Activated T-helper 1 cell treated with anti-CD3 and anti-CD28 coated beads, Interleukin-12 subunit alpha, Interleukin-12 subunit beta, Interleukin-2, Interleukin-4 antibody, amounts not matched to agents 30 ng/mL and 10 ng/mL and 1 ng/mL, durations not matched to agents 14 hours and 24 hours and 36 hours (primary cell): ENCODE results near the gene PCDHGB4. TPM values are rescaled to one million over a fixed set of nuclear protein-coding genes. Genes with fewer than 3 reads are reported as not detected.
A peak's percentile ranks its signal among the peaks of the same experiment; 100 is the strongest.

Source experiments
- DNase-seq: peaks from one replicate; pipeline ENCODE4 v3.0.0; 2021; ENCODE audit warnings: low spot score
- H3K27ac Mint-ChIP-seq: one replicate; pipeline ENCODE4 v1.8.0; 2021; ENCODE audit warnings: mild to moderate bottlenecking, mixed read lengths
- H3K27me3 Mint-ChIP-seq: one replicate; pipeline ENCODE4 v1.8.0; 2022; ENCODE audit warnings: mild to moderate bottlenecking, moderate library complexity, mixed read lengths; ENCODE audit not compliant: insufficient read depth
- H3K36me3 Mint-ChIP-seq: one replicate; pipeline ENCODE4 v1.8.0; 2021; ENCODE audit warnings: low read depth, mixed read lengths
- H3K4me1 Mint-ChIP-seq: one replicate; pipeline ENCODE4 v1.8.0; 2021; ENCODE audit warnings: low read depth, mixed read lengths
- H3K4me3 Mint-ChIP-seq: one replicate; pipeline ENCODE4 v1.8.0; 2021; ENCODE audit warnings: mild to moderate bottlenecking, moderate library complexity, mixed read lengths
- H3K9me3 Mint-ChIP-seq: one replicate; pipeline ENCODE4 v1.8.0; 2021; ENCODE audit warnings: mixed read lengths
- intact Hi-C: fragments of 100-400 bp; cut with micrococcal nuclease; formaldehyde crosslinking; loops from one replicate; pipeline ENCODE4 v1.15.1; 2024
- total RNA-seq: library from RNA; stranded (reverse); gene quantifications from 2 replicates; pipeline ENCODE4 v1.2.3, GENCODE V29; 2022

PCDHGB4 gene
- total RNA-seq, 1 donor from 2014 or later, result 0.18 TPM

- intact Hi-C loops, result loop anchor here (5.0 to 10.0 kb wide), 2 partner anchors 111 to 167 kb away; partner anchors contain the start of gene PCDHB15
- Mint-ChIP-seq H3K36me3 (peaks cover 2% of the 10 kb centered on the region), H3K4me1 (peaks cover 6% of the 10 kb centered on the region), H3K4me3 (no peak overlapping the region), H3K27me3 (peaks cover 2% of the 10 kb centered on the region), H3K27ac (no peak overlapping the region), H3K9me3 (peaks cover 26% of the 10 kb centered on the region)
- DNase-seq, result no peak
These were observed 31.9 kb upstream of the PCDHGB4 start for GRCh38 chr5:141355641-141356040.

DNA sequence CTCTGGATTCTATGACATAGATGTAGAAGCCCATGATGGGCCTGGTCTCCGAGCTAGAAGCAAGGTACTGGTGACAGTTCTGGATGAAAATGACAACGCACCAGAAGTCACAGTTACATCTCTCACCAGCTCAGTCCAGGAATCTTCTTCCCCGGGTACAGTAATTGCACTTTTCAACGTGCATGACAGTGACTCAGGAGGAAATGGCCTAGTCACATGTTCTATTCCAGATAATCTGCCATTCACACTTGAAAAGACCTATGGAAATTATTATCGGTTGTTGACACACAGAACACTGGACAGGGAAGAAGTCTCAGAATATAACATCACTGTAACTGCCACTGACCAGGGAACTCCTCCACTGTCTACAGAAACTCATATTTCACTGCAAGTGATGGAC is 31.4 kb upstream of the PCDHGB4 start:
- H3K27me3 Mint-ChIP-seq, result peaks cover 7% of the 10 kb centered on the region
- H3K4me1 Mint-ChIP-seq, result peaks cover 6% of the 10 kb centered on the region
- no peak for DNase-seq
- no peak overlapping the region for H3K4me3 Mint-ChIP-seq
- H3K27ac Mint-ChIP-seq, result no peak overlapping the region
- intact Hi-C loops, result loop anchor here (5.0 to 10.0 kb wide), 2 partner anchors 111 to 166 kb away; partner anchors contain the start of gene PCDHB15
- peaks cover 26% of the 10 kb centered on the region for H3K9me3 Mint-ChIP-seq
- H3K36me3 Mint-ChIP-seq, result peaks cover 2% of the 10 kb centered on the region

DNA sequence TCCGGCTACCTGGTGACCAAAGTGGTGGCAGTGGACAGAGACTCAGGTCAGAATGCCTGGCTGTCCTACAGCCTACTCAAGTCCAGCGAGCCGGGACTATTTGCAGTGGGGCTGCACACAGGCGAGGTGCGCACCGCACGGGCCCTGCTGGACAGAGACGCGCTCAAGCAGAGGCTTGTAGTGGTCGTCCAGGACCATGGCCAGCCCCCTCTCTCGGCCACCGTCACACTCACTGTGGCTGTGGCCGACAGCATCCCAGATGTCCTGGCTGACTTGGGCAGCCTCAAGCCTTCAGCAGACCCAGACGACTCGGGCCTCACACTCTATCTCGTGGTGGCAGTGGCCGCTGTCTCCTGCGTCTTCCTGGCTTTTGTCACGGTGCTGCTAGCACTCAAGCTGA is 30.5 kb upstream of the PCDHGB4 start:
- H3K9me3 Mint-ChIP-seq, result peaks cover 29% of the 10 kb centered on the region
- no peak for DNase-seq
- H3K27ac Mint-ChIP-seq, result no peak overlapping the region
- peaks cover 6% of the 10 kb centered on the region for H3K4me1 Mint-ChIP-seq
- H3K4me3 Mint-ChIP-seq, result no peak overlapping the region
- H3K36me3 Mint-ChIP-seq, result peaks cover 2% of the 10 kb centered on the region
- H3K27me3 Mint-ChIP-seq, result peaks cover 10% of the 10 kb centered on the region
- intact Hi-C loops, result loop anchor here (5.0 to 10.0 kb wide), 2 partner anchors 112 to 165 kb away; partner anchors contain the start of gene PCDHB15

DNA sequence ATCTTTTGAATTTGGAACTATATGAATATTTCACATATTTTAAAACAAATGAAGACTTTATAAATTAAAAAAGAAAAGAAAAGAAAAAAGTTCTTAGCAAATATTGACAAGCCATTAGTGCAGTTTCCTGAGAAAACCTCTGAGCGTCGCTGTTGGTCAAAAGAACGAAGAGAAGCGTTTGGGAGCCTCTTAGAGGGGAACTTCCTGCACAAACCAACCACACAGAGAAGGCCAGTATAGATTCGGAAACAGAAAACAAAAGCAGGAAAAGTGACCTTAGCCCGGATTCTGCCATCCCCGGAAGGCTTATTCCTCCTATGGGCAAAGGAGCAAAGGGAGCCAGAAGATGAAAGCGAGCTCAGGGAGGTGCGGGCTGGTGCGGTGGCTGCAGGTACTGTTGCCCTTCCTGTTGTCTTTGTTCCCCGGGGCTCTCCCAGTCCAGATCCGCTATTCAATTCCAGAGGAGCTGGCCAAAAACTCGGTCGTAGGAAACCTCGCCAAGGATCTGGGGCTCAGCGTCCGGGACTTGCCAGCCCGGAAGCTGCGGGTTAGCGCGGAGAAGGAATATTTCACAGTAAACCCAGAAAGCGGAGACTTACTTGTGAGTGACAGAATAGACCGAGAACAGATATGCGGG is 27.6 kb upstream of the PCDHGB4 start, which contains the start of gene PCDHGB2:
Gene PCDHGB2, plus strand, starts transcription at position 205 of the 637 bp plus-strand sequence. Its CDS starts 142 bp downstream, at position 347.
- intact Hi-C loops, result loop anchor here (1.0 to 10.0 kb wide), 5 partner anchors 37 to 204 kb away; partner anchors contain the start of genes PCDHB15, PCDHGA11 and PCDHGB5
- H3K4me1 Mint-ChIP-seq, result peaks cover 6% of the 10 kb centered on the region
- H3K27me3 Mint-ChIP-seq, result peaks cover 19% of the 10 kb centered on the region
- peak within 1 kb of the TSS; percentile 85 for H3K4me3 Mint-ChIP-seq
- DNase-seq, result no peak
- peaks cover 43% of the 10 kb centered on the region for H3K9me3 Mint-ChIP-seq
- peaks cover 5% of the 10 kb centered on the region for H3K36me3 Mint-ChIP-seq
- peak within 1 kb of the TSS; percentile 68 for H3K27ac Mint-ChIP-seq

- Mint-ChIP-seq H3K4me1 (peaks cover 6% of the 10 kb centered on the region), H3K4me3 (no peak overlapping the region), H3K36me3 (peaks cover 10% of the 10 kb centered on the region), H3K9me3 (peaks cover 51% of the 10 kb centered on the region), H3K27me3 (peaks cover 24% of the 10 kb centered on the region), H3K27ac (no peak overlapping the region)
- DNase-seq, result no peak
- intact Hi-C loops, result loop anchor here (5.0 kb wide), 2 partner anchors 37 to 62 kb away; partner anchors contain the start of genes PCDHGA11 and PCDHGB5
These were observed 26.8 kb upstream of the PCDHGB4 start for GRCh38 chr5:141360685-141361084.

GRCh38 chr5:141362719-141363118 is 24.8 kb upstream of the PCDHGB4 start:
- peaks cover 12% of the 10 kb centered on the region for H3K36me3 Mint-ChIP-seq
- intact Hi-C loops, result loop anchor here (5.0 kb wide), 2 partner anchors 35 to 60 kb away; partner anchors contain the start of genes PCDHGA11 and PCDHGB5

GRCh38 chr5:141363952-141364660 is 23.4 kb upstream of the PCDHGB4 start, which contains the start of gene PCDHGA5:
TSS of gene PCDHGA5 (plus strand) at chr5:141364162. CDS start at chr5:141364331, 169 bp downstream.
- H3K4me1 Mint-ChIP-seq, result peaks cover 6% of the 10 kb centered on the region
- no peak for DNase-seq
- peaks cover 12% of the 10 kb centered on the region for H3K36me3 Mint-ChIP-seq
- peak within 1 kb of the TSS; percentile 5 for H3K27ac Mint-ChIP-seq
- peaks cover 27% of the 10 kb centered on the region for H3K27me3 Mint-ChIP-seq
- peaks cover 56% of the 10 kb centered on the region for H3K9me3 Mint-ChIP-seq
- intact Hi-C loops, result loop anchor here (5.0 kb wide), 2 partner anchors 33 to 58 kb away; partner anchors contain the start of genes PCDHGA11 and PCDHGB5
- H3K4me3 Mint-ChIP-seq, result no peak within 1 kb of the TSS

More at GRCh38 chr5:141362719-141363118, 24.8 kb upstream of the PCDHGB4 start:
- H3K27ac Mint-ChIP-seq, result no peak overlapping the region
- H3K9me3 Mint-ChIP-seq, result peaks cover 56% of the 10 kb centered on the region
- no peak for DNase-seq
- H3K4me3 Mint-ChIP-seq, result no peak overlapping the region
- H3K4me1 Mint-ChIP-seq, result peaks cover 6% of the 10 kb centered on the region
- H3K27me3 Mint-ChIP-seq, result peaks cover 27% of the 10 kb centered on the region

- Mint-ChIP-seq H3K27me3 (peaks cover 27% of the 10 kb centered on the region), H3K36me3 (peaks cover 10% of the 10 kb centered on the region), H3K4me1 (no peaks in the 10 kb centered on the region), H3K27ac (no peak overlapping the region), H3K9me3 (peaks cover 51% of the 10 kb centered on the region), H3K4me3 (no peak overlapping the region)
- no peak for DNase-seq
- intact Hi-C loops, result no loop called here
These were observed 21.2 kb upstream of the PCDHGB4 start for GRCh38 chr5:141366016-141366896.

DNA sequence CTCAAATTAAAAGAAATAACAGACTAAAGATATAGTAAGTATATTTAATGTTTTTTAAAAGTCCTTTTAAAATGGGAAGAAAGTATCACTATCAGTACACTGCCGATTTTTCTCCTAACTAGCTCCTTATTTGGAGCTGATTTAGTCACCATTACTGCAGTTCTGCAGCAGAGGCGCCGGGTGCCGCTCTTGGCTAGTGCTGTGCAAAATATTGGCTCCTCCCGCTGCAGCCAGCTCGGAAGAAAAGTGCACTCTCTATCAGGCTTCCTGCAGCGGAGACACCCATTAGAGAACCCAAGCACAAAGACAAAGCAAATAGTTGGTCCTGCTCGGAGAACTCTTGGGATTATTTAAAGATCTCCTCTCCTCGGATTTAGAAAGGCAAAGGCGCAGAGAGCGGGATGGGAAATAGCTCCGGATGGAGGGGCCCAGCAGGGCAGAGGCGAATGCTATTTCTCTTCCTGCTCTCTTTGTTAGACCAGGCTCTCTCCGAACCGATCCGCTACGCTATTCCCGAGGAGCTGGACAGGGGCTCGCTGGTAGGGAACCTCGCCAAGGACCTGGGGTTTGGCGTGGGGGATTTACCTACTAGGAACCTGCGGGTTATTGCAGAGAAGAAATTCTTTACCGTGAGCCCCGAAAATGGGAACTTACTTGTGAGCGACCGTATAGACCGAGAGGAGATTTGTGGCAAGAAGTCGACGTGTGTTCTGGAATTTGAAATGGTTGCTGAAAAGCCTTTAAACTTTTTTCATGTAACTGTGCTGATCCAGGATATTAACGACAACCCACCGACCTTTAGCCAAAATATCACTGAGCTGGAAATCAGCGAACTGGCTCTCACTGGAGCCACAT is 17.3 kb upstream of the PCDHGB4 start, which contains the start of gene PCDHGB3:
Gene PCDHGB3, plus strand, starts transcription at position 249 of the 855 bp plus-strand sequence. Its CDS starts 153 bp downstream, at position 402.
- Mint-ChIP-seq H3K9me3 (peaks cover 35% of the 10 kb centered on the region), H3K36me3 (peaks cover 6% of the 10 kb centered on the region), H3K27me3 (peaks cover 24% of the 10 kb centered on the region), H3K27ac (peak within 1 kb of the TSS; percentile 55), H3K4me3 (peak within 1 kb of the TSS; percentile 74), H3K4me1 (no peaks in the 10 kb centered on the region)
- DNase-seq, result no peak
- intact Hi-C loops, result loop anchor here (5.0 kb wide), 1 partner anchor 42 kb away; the partner anchor contains the start of gene PCDHGA10

GRCh38 chr5:141371572-141372475 is 15.7 kb upstream of the PCDHGB4 start:
- Mint-ChIP-seq H3K4me1 (no peaks in the 10 kb centered on the region), H3K27me3 (peaks cover 18% of the 10 kb centered on the region), H3K4me3 (no peak overlapping the region), H3K27ac (no peak overlapping the region), H3K36me3 (no peaks in the 10 kb centered on the region), H3K9me3 (peaks cover 31% of the 10 kb centered on the region)
- no peak for DNase-seq
- intact Hi-C loops, result loop anchor here (5.0 kb wide), 1 partner anchor 40 kb away; the partner anchor contains the start of gene PCDHGA10
